Stimulated activated CD8-positive, alpha-beta memory T cell treated with anti-CD3 and anti-CD28 coated beads, Interleukin-12 subunit alpha, Interleukin-12 subunit beta, amount 100 ng/mL, for 24 hours (primary cell): ENCODE results near the gene TMEM196.
"Not testable (repeated sequence)": the region's sequence is repeated elsewhere in the genome, so short reads cannot be mapped to it uniquely, and the experiment has no call there.

Experiments
- DNase-seq: peaks from one replicate; pipeline ENCODE4 v3.0.0-alpha.2; 2020; ENCODE audit errors: extremely low read depth

Gene TMEM196

DNA sequence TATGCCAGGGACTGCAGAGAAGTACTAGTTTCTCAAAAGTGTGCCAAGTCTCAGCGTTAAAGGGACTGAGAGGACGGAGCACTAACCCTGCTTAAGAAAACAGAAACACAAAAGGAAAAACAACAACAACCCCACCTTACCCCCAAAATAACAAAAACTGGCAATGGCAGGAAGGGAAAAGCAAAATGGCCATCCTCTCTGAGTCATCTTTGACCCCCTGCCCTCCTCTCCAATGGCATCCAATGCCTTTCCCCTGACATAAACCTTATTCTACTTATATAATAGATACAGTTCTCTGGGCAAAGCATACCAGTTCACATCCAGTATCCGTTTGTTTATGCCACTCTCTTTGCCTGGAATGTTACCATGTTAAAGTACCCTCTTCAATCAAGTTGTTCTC, 66.2 kb downstream of the TMEM196 start:
- DNase-seq = no peak

- no peak for DNase-seq
Measured at GRCh38 chr7:19705663-19706062, 67.8 kb downstream of the TMEM196 start.

DNA sequence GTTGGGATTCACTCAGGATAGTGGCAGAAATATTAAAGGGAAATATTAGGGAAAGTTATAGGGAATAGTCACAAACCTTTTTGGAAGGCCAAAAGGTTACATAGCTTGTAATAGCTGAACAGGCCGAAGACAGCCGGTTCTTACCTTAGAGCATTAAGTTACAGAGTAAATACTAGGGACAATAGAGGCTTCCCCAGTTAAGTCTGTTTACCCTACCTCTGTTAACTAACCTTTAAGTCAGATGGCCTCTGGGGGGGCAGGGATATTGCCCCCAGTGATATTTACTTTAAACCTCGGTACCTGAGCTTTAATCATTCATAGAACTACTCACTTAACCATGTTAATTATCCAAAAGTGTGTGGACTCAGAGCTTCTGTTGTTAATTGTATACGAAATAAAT, 71.9 kb downstream of the TMEM196 start:
- DNase-seq = no peak

- no peak for DNase-seq
Measured at GRCh38 chr7:19700936-19701335, 72.5 kb downstream of the TMEM196 start.

DNA sequence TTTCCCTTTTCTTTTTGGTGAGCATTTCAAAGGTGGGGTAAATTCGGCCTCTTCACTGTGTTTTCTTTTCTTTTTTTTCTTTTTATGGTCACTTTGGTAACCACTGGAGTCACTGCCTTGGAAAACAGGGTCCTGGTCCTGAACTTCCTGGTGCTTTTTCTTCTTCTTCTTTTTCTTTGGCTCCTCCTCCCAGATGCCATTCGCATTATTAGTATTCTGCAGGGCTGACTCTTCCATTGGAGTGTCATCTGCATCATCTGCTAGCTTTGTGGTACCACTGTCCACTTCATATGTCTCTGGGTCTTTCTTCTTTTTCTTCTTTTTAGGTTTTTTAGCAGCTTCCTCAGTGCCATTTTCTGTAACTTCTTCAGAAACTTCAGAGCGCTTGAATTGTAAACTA, 75.1 kb downstream of the TMEM196 start:
- DNase-seq = no peak

GRCh38 chr7:19696926-19697325, 76.5 kb downstream of the TMEM196 start:
- no peak for DNase-seq

- DNase-seq = no peak
Measured at GRCh38 chr7:19692111-19692828, 81.1 kb downstream of the TMEM196 start.

- DNase-seq = no peak
Measured at GRCh38 chr7:19690736-19691135, 82.7 kb downstream of the TMEM196 start.

- DNase-seq = not testable (repeated sequence)
Measured at GRCh38 chr7:19689130-19689529, 84.3 kb downstream of the TMEM196 start.

DNA sequence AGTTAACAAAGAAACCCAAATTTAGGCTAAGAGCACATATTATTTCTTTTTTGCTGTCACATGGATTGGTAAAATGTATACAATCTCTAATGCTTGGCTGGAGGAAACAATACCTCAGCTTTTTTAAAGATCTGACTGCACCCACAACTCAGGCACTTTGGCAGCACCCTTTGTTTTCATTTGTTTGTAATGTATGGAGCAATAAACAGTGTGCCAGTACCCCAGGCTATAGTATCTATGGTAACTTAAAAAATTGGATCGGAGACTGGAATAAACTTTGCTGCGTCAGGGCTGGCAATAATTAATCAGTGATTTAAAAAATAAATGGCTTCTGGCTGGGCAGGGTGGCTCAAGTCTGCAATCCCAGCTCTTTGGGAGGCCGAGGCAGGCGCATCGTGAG, 91.8 kb downstream of the TMEM196 start:
- no peak for DNase-seq

DNA sequence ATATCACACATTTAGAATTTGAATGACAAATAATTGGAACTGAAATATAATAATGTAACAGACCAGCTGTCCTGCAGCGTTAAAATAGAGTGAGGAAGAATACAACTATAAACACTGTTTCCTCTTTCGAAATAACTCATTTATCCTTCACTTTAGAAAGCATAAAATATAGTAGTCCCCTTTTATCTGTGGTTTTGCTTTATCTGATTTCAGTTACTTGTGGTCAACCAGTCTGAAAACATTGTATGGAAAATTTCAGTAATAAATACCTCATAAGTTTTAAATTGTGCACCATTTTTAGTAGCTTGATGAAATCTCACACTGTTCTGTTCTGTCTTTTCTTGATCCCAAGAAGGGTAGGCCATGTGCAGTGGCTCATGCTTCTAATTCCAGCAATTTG, 96.2 kb downstream of the TMEM196 start:
- no peak for DNase-seq

GRCh38 chr7:19675816-19676215, 97.6 kb downstream of the TMEM196 start:
- DNase-seq = no peak

- no peak for DNase-seq
Measured at GRCh38 chr7:19674266-19674960, 99.0 kb downstream of the TMEM196 start.

- DNase-seq = no peak
Measured at GRCh38 chr7:19670806-19671205, 102.6 kb downstream of the TMEM196 start.
